GM19328 (cell line): ENCODE measurements around the gene CSNK2A3.
"Not testable (repeated sequence)": the region's sequence is repeated elsewhere in the genome, so short reads cannot be mapped to it uniquely, and the experiment has no call there.

Source experiments
- ATAC-seq: cut with Tn5 transposase; IDR thresholded peaks from one replicate; pipeline ENCODE4 v1.9.1; 2021; ENCODE audit warnings: mild to moderate bottlenecking, moderate library complexity; ENCODE audit not compliant: unreplicated experiment

The CSNK2A3 gene

DNA sequence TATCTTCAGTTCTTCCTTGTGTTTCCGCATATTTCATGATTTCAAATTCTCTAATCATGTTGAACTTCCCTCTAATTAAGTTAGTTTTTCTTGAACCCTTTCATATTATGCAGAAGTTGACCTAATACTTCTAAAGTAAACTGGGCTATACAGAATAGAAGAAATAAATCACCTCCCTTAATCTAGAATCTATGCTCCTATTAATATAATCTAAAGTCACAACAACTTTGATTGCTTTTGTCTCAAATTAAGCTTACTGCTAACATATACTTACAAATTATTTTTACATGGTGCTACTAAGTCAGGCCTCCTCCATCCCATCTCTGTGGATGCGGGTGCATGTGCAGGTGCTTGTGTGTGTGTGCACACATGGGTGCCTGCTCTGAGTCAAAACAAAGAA, 27.3 kb upstream of the CSNK2A3 start:
- no peak for ATAC-seq

DNA sequence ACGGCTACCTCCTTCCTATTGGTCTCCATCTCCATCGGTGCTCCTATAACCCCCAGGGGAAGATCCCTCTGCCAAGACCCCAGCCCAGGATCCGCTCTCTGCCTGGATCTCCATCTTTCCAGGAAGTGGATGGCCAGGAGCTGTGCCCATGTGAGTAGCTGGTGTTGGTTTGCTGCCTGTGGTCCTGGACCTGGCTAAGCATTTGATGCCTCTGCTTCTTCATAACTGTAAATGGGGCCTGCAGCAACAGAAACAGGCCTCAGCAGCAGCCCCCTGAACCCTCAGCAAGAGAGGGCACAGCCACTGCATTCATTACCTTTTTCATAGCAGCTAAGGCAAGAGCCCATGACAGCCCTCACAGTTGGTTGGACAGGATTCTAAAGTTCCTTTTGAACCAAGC, 26.6 kb upstream of the CSNK2A3 start:
- ATAC-seq: no peak

DNA sequence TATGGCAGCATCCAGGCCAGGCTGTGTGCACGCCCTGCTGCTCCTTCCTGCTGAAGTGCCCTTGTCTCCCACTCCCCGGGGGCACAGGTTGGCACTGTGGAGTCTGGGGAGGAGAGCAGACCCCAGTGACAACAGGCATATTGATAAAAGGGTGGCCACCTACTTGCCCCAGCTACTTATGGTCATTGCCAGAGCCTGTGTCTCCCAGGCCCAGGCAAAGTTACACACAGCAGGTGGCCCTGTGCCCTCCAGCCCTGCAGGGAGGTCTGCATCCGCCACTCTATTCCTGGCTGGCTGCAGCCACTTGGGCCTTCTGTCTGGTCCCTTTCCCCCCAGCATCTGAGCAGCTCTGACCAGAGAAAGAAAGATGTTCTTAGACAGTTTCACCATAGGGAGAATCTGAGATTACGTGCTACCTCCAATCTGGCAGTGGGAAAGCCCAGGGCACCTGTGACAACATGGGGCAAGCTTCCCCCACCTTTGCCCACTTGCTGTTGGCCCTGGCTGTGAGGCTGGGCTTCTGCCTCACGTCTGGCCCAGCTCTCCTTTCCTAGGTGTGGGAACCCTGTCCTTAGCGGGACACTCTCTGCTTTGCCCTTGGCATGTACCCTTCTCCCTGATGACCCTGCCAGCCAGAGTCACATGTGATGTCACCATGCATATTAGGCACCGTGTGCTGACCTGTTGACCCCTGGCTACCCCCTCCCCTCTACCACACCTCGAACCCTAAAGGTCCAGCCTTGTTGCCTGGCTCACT, 25.3 kb upstream of the CSNK2A3 start:
- no peak for ATAC-seq

DNA sequence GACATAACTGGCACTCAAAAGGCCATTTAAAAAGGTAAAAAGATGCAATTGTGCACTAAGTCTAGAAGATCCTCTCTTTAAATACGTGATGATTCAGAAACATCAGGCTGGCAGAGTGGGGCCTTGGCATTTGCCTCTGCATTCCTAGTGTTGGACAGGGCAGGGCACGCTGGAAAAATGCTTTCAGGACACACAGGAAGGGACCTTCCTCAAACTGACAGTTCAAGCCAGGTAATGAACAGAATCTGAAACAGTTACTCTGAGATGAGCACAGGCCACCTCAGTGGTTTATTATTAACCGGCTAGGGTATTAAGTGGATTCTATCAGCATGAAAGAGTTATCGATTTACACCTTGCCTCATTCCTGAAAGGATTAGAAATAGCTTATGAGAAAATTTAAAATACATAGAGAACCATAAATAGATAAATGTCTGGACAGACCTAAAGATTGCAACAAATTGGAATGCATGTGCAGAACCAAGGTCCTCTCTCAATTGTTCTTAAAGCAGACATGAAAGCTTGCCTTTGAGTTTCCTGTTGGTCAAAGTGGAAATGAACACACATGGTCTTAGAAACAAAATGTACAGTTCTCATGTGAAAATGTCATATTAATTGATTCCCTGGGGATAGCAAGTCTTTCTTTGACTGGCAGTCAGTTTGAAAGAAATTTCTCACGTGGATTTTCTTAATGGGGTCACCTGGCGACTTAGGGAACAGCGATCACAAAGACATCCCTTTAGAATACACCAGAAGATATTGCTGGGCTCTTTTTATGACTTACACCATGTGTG, 21.5 kb upstream of the CSNK2A3 start:
- ATAC-seq: no peak

DNA sequence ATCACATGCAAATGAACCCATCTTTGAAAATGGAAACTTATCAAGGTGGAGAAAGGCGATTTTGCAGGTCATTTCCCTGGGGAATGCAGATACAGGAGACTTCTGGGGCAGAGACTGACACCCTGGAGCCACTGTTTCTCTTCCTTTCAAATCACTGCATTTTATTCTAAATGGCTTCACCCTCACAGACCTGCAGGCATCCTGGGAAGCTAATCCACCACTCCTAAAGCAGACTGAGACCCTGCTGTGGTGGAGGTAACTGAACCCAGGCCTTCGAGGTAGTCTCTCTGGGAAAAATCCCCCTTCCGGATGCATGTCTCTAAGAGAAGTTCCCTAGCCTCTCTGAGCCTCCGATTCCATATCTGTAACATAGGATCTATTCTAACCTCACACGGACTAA, 20.9 kb upstream of the CSNK2A3 start:
- no peak for ATAC-seq

DNA sequence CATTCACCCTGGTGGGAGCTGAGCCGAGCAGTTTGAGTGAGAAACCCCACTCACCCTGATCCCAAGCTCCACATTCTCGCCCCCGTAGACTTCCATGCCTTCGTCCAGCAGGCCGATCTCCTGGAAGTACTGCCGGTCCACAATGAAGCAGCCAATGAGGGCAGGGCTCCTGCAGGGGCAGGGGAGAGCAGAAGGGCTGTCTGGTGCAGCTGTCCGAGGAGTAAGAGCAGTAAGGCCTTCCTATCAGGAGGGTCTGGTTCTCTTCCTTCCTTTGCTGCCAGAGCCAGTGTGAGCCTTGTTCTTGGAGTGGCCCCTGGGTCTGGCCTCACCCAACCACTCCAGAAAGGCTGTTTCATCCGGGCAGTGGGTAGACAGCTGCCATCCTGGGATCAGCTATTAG, 19.4 kb upstream of the CSNK2A3 start:
- no peak for ATAC-seq

DNA sequence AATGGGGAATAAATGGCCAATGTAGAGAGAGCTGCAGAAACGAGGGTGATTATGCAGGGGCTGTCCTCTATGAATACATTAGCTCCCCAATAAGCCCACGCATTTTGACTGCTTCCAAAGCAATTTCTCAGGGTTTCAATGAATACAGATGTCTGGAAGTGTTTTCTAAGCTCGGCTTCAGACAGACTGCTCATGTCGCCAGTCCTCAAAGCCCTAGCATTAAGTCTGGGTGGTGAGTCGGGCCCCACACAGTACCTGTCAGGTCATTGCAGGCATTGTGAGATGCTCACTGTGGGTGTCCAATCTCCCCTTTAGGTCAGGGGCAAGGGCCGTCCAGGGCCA, 17.9 kb upstream of the CSNK2A3 start:
- ATAC-seq: no peak

DNA sequence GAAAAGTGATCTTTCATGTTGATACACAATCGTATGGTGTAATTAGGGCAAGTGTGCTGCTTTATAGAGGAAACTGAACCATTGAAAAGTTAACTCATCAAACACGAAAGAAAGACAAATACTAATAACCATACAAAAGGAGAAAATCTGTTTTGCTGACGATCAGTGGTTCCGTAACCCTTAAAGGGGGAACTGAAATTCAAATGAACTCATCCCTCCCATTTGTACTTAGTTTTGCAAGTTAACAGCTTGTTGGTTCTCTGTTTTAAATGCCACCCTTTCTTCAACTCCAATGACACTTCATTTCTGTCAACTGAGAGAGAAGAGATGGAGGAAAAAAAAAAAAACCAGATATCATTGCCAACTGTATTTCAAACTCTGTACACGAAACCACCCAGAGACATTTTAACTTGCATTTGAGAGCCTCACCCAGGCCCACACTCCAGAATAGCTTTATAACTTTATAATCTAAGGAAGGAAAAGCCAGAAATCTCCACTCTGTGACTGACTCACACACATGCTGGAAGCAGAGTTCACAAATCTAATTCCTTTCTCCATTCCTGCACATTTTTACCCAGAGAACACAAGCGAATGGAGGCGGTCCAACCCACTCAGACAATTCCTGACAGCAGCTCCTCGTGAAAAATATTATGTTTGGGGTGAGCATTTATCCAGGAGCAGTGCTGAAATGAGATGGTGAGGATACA, 17.4 kb upstream of the CSNK2A3 start:
- ATAC-seq: no peak

DNA sequence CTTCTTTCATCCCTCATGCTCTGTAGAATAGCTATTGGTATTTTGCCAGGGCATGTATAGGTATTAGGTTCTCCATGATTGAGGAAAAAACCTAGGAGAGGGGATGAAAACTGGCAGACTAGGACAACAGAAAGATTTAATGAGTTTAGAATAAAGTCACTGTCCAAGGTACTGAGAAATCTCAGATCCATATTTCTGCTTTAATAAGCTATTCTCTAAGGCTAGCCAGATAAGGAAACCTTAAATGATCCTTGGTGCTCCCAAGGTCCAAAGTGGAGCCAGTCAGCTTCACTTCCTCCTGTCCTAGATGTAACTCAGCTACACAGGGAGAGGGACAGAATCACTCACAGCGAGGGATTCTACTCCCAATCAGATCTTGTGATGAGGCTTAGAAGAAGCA, 13.7 kb upstream of the CSNK2A3 start:
- no peak for ATAC-seq

DNA sequence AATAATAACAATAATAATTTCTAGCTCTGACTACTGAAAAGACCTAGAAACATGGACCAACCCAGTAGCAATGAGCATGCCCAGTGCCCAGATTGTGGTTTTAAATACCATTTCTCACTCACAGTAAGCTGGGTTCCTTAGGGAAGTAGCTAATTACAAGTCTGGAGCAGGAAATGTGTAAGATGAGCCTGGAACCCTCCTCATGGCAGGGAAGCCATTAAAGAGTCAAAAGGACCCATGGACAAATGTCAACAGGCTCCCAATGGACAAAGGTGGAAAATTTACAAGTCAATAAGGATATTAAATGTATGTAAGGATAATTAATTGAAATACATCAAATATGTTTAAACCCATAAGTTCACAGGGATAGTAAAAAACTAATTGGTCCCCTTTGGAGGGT, 10.6 kb upstream of the CSNK2A3 start:
- no peak for ATAC-seq

DNA sequence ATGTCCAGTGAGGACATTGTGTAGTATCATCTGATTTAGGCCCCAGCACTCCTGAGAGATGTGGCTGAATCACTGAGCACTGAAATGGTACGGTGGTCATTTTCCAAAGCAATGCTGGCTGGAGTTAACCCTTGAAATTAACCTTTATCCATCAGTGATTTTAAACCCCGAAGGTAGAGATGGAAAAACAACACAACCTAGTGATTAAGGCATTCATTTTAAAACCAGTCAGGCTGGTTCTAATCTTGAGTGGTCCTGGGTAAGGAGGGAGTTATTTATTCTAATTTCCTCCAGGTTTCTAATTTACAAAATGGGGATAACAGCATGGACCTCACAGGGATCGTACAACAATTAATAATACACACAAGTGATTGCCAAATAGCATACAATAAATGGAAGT, 6.6 kb upstream of the CSNK2A3 start:
- ATAC-seq: no peak

DNA sequence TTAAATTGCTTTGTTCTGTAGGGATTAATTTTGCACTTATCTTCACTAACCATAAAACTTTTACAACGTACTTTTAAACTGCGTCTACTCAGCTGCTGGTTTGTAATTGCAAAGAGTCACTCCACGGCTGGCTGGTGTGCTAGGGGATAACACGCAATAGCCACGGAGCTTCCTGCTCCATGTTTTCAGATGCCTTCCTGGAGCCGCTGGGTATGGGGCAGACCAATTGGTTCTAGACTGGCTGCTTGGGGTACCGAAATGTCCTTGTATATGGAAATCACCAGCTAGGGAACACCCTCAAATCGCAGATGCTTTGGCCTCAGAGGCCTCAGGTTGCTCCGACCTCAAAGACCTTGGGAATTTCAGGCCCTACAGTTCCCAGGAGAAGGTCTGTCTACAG, 3.8 kb upstream of the CSNK2A3 start:
- no peak for ATAC-seq

DNA sequence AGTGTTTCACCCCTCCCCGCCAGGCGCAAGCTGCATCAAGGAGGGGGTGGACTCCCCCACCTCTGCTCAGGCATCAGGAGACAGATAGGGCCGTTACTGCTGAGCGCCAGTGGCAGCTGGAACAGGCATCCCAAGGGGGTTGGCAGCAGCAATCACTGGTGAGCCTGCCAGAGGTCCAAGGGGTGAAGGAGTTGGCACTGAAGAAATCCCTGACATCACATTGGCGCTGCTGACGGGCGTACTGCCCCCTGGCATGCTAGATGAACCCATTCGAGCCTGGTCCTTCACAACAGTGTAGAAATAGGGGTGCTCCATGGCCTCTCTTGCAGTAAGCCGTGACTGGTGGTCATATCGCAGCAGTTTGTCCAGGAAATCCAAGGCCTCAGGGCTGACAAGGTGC, 1.2 kb downstream of the CSNK2A3 start:
- ATAC-seq: not testable (repeated sequence)

DNA sequence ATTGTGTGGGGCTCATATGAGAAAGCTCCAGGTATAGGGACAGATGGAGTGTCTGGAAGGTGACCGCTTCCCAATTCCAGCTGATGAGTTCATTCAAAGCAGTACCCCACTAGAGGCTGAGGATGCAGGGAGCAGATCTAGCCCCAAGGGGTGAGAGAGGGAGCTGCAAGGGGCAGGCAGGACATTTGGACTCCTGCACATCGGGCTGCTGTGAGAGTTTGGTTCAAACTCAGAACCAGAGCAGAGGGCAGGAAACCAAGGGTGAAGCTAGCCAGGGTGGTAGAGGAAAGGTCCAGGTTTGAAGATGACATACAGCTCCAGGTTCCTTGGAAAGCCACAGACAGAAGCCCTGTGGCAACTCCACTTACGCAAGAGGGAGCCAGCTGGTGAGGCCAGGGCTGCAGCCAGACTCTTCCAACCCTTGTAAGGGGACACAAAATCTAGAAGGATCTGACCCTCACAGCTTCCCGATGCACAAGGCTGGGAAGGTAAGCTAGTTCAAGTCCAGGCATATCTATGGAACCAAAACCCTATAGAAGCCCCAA, 1.9 kb downstream of the CSNK2A3 start:
- no peak for ATAC-seq

DNA sequence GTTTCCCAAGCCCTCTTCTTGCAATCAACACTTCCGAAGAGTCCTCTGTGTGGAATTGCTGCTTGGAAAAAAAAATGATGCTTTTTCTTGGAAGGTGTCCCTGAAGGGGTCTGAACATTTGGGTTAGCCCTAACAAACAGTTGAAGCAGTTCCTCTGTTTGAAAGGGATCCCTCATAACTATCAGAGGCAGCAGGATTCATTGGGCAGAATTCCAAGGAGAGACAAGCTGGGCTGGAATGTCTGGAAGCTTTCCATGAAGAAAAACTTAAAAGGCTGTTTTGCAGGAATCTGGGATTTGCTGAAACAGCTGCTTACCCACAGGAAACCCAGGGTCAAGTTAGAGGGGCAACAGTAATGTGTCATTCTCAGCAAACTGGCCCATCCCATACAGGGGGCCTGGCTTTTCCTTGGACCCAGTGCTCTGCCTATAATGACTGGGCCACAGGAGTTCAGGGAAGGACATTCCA, 3.1 kb downstream of the CSNK2A3 start:
- ATAC-seq: no peak

DNA sequence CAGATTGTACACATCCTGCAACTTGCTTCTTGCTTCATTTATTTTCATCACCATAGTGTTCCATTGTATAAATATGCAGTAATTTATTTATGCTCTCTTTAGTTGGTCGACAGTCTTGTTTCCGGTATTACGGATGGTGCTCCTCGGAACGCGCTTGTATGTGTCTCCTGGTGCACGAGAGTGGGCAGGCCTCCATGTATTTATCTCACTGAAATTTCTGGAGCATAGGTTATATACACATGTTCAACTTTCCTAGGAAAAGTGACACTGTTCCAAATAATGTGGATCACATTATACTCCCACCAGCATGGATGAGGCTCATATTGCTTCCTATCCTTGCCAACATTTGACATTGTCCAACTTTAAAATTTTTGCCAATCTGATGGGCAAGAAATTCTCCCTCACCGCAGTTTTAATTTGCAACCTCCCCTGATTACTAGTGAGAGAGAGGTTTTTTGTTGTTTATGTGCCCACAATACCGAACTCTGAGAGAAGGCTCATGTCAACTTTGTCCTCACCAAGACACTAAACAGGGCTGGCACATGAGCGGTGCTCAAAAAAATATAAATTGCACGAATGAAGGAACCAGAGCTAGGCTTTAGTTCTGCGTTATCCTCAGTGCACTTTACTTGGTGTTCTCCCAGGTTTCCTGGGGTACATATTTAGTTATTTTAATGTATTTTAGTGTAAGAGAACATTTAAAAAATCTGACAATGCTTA, 3.8 kb downstream of the CSNK2A3 start:
- no peak for ATAC-seq

DNA sequence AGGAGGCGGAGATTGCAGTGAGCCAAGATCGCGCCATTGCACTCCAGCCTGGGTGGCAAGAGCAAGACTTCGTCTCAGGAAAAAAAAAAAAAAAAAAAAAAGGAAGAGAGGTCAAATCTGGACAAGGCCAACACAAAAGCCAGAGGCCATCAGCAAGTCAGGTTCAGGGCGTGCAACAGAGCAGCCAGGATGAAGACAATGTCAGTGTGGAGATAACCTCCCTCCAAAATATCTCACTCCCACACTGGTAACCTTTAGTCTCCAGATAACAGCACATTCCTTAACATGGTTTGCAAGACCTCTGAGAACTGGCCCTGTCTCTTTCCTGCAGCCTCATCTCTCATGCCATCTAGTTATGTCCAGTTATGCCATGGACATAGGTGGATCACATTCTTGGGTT, 4.7 kb downstream of the CSNK2A3 start:
- ATAC-seq: no peak

DNA sequence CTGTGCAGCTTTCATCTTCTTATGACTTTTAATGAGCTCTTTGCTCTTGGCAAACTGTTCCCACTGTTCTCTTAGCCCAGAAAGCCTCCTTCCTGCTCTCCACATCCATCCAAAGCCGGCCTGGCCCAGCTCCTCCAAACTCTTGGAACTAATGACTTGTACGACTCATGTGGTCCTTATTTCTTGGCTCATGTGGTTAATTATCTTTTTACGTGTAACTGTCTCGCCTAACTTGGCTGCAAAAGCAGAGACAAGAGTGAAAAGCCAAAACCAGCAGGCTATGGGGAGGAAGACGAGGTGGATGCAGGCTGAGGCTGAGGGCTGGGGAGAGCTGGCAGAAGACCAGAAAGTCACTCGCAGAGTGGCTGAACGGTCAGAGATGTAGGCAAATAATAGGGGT, 5.5 kb downstream of the CSNK2A3 start:
- ATAC-seq: no peak

DNA sequence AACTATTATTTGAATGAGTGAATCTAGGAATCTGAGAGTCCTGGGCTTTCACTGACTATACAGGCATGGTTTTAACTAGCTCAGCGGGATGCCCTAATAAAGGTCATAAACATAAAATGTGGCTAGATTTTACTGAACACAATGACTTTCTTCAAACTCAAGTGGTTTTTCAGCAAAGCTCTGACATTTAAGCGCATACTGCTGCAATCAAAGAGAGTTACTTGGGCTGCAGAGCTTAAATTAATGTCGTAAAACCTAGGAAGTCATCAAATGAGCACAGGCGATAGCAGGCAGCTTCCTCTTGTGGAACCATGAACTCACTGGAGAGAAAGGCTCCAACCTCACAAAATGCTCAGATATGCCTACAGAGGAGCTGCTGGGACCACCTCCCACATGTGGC, 6.7 kb downstream of the CSNK2A3 start:
- no peak for ATAC-seq

DNA sequence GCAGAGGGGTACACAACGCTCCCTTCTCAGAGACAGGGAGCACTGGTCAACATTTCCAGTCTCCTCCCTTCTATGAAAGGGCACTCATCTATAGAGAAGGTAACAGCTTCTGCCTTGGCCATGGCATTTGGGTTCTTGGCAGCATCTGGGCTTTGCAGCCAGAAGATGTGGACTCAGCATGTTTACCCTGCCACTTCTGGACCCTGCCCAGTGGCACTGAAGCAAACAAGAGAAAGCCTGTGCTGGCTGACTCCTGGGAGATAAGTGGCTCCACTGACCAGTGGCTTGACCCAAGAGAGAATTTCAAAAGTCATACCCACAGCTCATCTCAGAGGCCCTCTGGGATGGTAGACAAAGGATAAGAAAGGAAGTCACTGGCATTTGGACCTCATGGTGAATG, 8.0 kb downstream of the CSNK2A3 start:
- no peak for ATAC-seq

DNA sequence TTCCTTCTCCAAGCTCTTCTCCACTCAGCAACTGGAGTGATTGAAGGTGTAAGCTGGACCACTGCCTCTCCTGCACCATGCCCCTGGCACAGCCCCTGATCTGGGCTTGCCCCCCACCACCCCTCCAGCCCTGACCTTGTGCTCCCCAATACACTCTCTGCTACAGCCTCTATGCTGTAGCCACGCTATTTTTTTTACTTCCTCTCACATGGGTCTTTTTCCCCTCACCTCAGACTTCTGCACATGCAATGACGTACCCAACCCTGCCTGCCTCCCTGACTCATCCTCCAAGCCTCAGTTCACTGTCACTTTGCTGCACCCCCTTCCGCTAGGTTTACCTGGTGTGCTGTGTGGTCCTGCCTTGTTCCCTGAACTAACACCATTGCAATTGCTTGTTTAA, 9.0 kb downstream of the CSNK2A3 start:
- ATAC-seq: no peak
